WTC11 (cell line): ENCODE results near the gene ARL15. TPM values are rescaled to one million over a fixed set of nuclear protein-coding genes. Genes with fewer than 3 reads are reported as not detected.

Experiments used
- ATAC-seq: fragments of 200-7000 bp; cut with Tn5 transposase; 2 replicates; pipeline ENCODE4 v1.10.0; 2021; ENCODE audit warnings: mild to moderate bottlenecking, moderate library complexity
- CTCF ChIA-PET: fragments of 300-600 bp; sonication (Branson Sonifier 250); formaldehyde crosslinking; loops from one replicate; lab custom pipeline; 2021; ENCODE audit warnings: antibody characterized with exemption; lab: Charles Lee
- POLR2A ChIA-PET: fragments of 350-600 bp; sonication (Branson Sonifier 250); formaldehyde crosslinking; loops from one replicate; lab custom pipeline; 2021; ENCODE audit warnings: antibody characterized with exemption; lab: Charles Lee
- DNase-seq: peaks from one replicate; pipeline ENCODE4 v3.0.0; 2021; ENCODE audit warnings: low spot score
- H3K27ac Mint-ChIP-seq: 2 replicates; pipeline ENCODE4 v1.8.0; 2021; ENCODE audit warnings: mixed read lengths
- H3K27me3 Mint-ChIP-seq: 2 replicates; pipeline ENCODE4 v1.8.0; 2021; ENCODE audit warnings: low read depth, mild to moderate bottlenecking, moderate library complexity, mixed read lengths
- H3K36me3 Mint-ChIP-seq: 2 replicates; pipeline ENCODE4 v1.8.0; 2021; ENCODE audit warnings: mixed read lengths
- H3K4me1 Mint-ChIP-seq: 2 replicates; pipeline ENCODE4 v1.8.0; 2022; ENCODE audit warnings: mixed read lengths
- H3K4me3 Mint-ChIP-seq: 2 replicates; pipeline ENCODE4 v1.8.0; 2021; ENCODE audit warnings: mild to moderate bottlenecking, moderate library complexity, mixed read lengths
- H3K9me3 Mint-ChIP-seq: 2 replicates; pipeline ENCODE4 v1.8.0; 2021; ENCODE audit warnings: mixed read lengths
- CBFB ChIP-seq: sonication (generic); formaldehyde crosslinking; IDR thresholded peaks from 2 replicates; pipeline ENCODE4 v1.8.1; 2022; ENCODE audit warnings: mild to moderate bottlenecking, low read depth, missing genetic modification reagents
- EMX1 ChIP-seq: fragments of 250-450 bp; sonication (Bioruptor Pico); IDR thresholded peaks from 2 replicates; pipeline ENCODE4 v1.8.0; 2021; ENCODE audit warnings: mild to moderate bottlenecking
- ETV6 ChIP-seq: sonication (generic); formaldehyde crosslinking; IDR thresholded peaks from 2 replicates; pipeline ENCODE4 v1.8.1; 2022; ENCODE audit warnings: mild to moderate bottlenecking, missing genetic modification reagents
- FOXP1 ChIP-seq: sonication (generic); formaldehyde crosslinking; IDR thresholded peaks from 2 replicates; pipeline ENCODE4 v1.8.0; 2022; ENCODE audit warnings: missing genetic modification reagents, mild to moderate bottlenecking, moderate library complexity, borderline replicate concordance
- HMGA2 ChIP-seq: fragments of 250-450 bp; sonication (Bioruptor Pico); IDR thresholded peaks from 2 replicates; pipeline ENCODE4 v1.4.0; 2021; ENCODE audit warnings: mild to moderate bottlenecking, moderate library complexity
- JAZF1 ChIP-seq: fragments of 250-450 bp; sonication (Bioruptor Pico); IDR thresholded peaks from 2 replicates; pipeline ENCODE4 v1.9.0; 2021; ENCODE audit warnings: moderate library complexity, mild to moderate bottlenecking, inconsistent platforms
- KAT7 ChIP-seq: sonication (generic); formaldehyde crosslinking; IDR thresholded peaks from 2 replicates; pipeline ENCODE4 v1.8.1; 2023; ENCODE audit warnings: missing genetic modification reagents, mild to moderate bottlenecking, borderline replicate concordance
- NFATC4 ChIP-seq: fragments of 250-450 bp; sonication (Bioruptor Pico); IDR thresholded peaks from 2 replicates; pipeline ENCODE4 v1.9.0; 2021; ENCODE audit warnings: mild to moderate bottlenecking
- NR1H2 ChIP-seq: sonication (generic); formaldehyde crosslinking; IDR thresholded peaks from 2 replicates; pipeline ENCODE4 v1.9.0; 2021; ENCODE audit warnings: mild to moderate bottlenecking, moderate library complexity, missing genetic modification reagents
- SP1 ChIP-seq: sonication (generic); formaldehyde crosslinking; conservative IDR thresholded peaks from 2 replicates; pipeline ENCODE4 v1.8.1; 2022; ENCODE audit warnings: missing genetic modification reagents
- ZNF138 ChIP-seq: sonication (generic); formaldehyde crosslinking; conservative IDR thresholded peaks from 2 replicates; pipeline ENCODE4 v1.8.1; 2022; ENCODE audit warnings: mild to moderate bottlenecking, moderate library complexity, missing genetic modification reagents
- ZNF317 ChIP-seq: sonication (generic); formaldehyde crosslinking; IDR thresholded peaks from 2 replicates; pipeline ENCODE4 v1.8.1; 2023; ENCODE audit warnings: low read depth, mild to moderate bottlenecking, moderate library complexity, missing genetic modification reagents, borderline replicate concordance
- ZNF416 ChIP-seq: fragments of 250-450 bp; sonication (Bioruptor Pico); IDR thresholded peaks from 2 replicates; pipeline ENCODE4 v1.9.0; 2021; ENCODE audit warnings: mild to moderate bottlenecking, inconsistent platforms
- ZNF423 ChIP-seq: fragments of 250-450 bp; sonication (Bioruptor Pico); IDR thresholded peaks from 2 replicates; pipeline ENCODE4 v2.1.2; 2022; ENCODE audit warnings: mild to moderate bottlenecking, moderate library complexity
- total RNA-seq: library from RNA; stranded (reverse); gene quantifications from 3 replicates; pipeline ENCODE4 v1.2.3, GENCODE V29; 2021
- TF ChIP-seq, protein P1 (sequence below): sonication (generic); formaldehyde crosslinking; conservative IDR thresholded peaks from 2 replicates; pipeline ENCODE4 v1.8.1; 2022; ENCODE audit warnings: mild to moderate bottlenecking, missing genetic modification reagents
- TF ChIP-seq, protein P2 (sequence below): sonication (generic); formaldehyde crosslinking; IDR thresholded peaks from 2 replicates; pipeline ENCODE4 v1.8.0; 2023; ENCODE audit warnings: missing genetic modification reagents
- TF ChIP-seq, protein P3 (sequence below): fragments of 250-450 bp; sonication (Bioruptor Pico); IDR thresholded peaks from 2 replicates; pipeline ENCODE4 v1.9.0; 2021; ENCODE audit warnings: mild to moderate bottlenecking, borderline replicate concordance
- TF ChIP-seq, protein P4 (sequence below): sonication (generic); formaldehyde crosslinking; IDR thresholded peaks from 2 replicates; pipeline ENCODE4 v1.8.1; 2023; ENCODE audit warnings: mild to moderate bottlenecking, missing genetic modification reagents, moderate library complexity
- TF ChIP-seq, protein P5 (sequence below): fragments of 250-450 bp; sonication (Bioruptor Pico); conservative IDR thresholded peaks from 2 replicates; pipeline ENCODE4 v1.9.0; 2021; ENCODE audit warnings: mild to moderate bottlenecking
- TF ChIP-seq, protein P6 (sequence below): sonication (generic); formaldehyde crosslinking; IDR thresholded peaks from 2 replicates; pipeline ENCODE4 v1.8.1; 2023; ENCODE audit warnings: mild to moderate bottlenecking, missing genetic modification reagents

Gene ARL15
- total RNA-seq, 1 experiment from 2014 or later, result 20.1 TPM

DNA sequence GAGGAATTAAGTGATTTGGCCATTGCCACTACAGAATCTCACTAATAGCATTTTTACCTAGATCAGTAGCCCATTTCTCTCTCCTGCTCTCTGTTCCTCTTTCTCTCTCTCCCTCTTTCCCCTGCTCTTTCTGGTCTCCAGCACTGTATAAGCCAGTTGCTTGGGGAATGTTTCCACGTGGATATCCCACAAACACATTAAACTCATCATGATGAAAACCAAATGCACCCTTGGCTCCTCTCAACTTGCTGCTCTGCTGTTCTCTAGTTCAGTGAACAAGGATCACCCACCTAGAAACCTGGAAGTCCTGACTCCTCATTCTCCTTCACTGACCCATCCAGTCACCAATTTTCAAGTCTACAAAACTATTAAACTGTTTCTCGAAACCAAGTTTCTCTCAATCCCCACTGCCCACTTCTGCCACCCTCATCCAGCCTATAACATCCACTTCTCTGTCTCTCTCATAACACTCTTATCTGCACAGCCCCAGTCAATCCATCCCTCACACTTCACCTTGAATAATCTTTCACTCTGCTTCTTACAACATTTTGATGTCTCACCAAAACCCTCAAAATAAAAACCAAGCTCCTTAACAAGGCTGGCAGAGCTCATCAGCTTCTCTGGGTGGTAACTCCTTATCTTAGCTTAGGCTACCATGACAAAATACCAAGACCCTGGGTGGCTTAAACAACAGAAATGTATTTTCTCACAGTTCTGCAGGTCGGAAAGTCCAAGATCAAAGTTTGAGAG is 79.3 kb downstream of the ARL15 start:
- TF ChIP-seq, protein P1, sequence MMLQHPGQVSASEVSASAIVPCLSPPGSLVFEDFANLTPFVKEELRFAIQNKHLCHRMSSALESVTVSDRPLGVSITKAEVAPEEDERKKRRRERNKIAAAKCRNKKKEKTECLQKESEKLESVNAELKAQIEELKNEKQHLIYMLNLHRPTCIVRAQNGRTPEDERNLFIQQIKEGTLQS (CRISPR knock-in tag), result no peak
- TF ChIP-seq KAT7 (CRISPR knock-in tag) (no peak), JAZF1 (CRISPR knock-in tag) (no peak), ZNF416 (no peak), HMGA2 (no peak), ETV6 (CRISPR knock-in tag) (no peak), ZNF138 (CRISPR knock-in tag) (no peak), NFATC4 (no peak), NR1H2 (CRISPR knock-in tag) (no peak), SP1 (no peak), ZNF317 (CRISPR knock-in tag) (no peak), FOXP1 (no peak), CBFB (CRISPR knock-in tag) (no peak), EMX1 (CRISPR knock-in tag) (no peak), ZNF423 (CRISPR knock-in tag) (no peak)
- TF ChIP-seq, protein P2, sequence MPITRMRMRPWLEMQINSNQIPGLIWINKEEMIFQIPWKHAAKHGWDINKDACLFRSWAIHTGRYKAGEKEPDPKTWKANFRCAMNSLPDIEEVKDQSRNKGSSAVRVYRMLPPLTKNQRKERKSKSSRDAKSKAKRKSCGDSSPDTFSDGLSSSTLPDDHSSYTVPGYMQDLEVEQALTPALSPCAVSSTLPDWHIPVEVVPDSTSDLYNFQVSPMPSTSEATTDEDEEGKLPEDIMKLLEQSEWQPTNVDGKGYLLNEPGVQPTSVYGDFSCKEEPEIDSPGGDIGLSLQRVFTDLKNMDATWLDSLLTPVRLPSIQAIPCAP (CRISPR knock-in tag), result no peak
- TF ChIP-seq, protein P3, sequence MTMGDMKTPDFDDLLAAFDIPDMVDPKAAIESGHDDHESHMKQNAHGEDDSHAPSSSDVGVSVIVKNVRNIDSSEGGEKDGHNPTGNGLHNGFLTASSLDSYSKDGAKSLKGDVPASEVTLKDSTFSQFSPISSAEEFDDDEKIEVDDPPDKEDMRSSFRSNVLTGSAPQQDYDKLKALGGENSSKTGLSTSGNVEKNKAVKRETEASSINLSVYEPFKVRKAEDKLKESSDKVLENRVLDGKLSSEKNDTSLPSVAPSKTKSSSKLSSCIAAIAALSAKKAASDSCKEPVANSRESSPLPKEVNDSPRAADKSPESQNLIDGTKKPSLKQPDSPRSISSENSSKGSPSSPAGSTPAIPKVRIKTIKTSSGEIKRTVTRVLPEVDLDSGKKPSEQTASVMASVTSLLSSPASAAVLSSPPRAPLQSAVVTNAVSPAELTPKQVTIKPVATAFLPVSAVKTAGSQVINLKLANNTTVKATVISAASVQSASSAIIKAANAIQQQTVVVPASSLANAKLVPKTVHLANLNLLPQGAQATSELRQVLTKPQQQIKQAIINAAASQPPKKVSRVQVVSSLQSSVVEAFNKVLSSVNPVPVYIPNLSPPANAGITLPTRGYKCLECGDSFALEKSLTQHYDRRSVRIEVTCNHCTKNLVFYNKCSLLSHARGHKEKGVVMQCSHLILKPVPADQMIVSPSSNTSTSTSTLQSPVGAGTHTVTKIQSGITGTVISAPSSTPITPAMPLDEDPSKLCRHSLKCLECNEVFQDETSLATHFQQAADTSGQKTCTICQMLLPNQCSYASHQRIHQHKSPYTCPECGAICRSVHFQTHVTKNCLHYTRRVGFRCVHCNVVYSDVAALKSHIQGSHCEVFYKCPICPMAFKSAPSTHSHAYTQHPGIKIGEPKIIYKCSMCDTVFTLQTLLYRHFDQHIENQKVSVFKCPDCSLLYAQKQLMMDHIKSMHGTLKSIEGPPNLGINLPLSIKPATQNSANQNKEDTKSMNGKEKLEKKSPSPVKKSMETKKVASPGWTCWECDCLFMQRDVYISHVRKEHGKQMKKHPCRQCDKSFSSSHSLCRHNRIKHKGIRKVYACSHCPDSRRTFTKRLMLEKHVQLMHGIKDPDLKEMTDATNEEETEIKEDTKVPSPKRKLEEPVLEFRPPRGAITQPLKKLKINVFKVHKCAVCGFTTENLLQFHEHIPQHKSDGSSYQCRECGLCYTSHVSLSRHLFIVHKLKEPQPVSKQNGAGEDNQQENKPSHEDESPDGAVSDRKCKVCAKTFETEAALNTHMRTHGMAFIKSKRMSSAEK (CRISPR knock-in tag), result no peak
- TF ChIP-seq, protein P4, sequence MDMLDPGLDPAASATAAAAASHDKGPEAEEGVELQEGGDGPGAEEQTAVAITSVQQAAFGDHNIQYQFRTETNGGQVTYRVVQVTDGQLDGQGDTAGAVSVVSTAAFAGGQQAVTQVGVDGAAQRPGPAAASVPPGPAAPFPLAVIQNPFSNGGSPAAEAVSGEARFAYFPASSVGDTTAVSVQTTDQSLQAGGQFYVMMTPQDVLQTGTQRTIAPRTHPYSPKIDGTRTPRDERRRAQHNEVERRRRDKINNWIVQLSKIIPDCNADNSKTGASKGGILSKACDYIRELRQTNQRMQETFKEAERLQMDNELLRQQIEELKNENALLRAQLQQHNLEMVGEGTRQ (CRISPR knock-in tag), result no peak
- TF ChIP-seq, protein P5, sequence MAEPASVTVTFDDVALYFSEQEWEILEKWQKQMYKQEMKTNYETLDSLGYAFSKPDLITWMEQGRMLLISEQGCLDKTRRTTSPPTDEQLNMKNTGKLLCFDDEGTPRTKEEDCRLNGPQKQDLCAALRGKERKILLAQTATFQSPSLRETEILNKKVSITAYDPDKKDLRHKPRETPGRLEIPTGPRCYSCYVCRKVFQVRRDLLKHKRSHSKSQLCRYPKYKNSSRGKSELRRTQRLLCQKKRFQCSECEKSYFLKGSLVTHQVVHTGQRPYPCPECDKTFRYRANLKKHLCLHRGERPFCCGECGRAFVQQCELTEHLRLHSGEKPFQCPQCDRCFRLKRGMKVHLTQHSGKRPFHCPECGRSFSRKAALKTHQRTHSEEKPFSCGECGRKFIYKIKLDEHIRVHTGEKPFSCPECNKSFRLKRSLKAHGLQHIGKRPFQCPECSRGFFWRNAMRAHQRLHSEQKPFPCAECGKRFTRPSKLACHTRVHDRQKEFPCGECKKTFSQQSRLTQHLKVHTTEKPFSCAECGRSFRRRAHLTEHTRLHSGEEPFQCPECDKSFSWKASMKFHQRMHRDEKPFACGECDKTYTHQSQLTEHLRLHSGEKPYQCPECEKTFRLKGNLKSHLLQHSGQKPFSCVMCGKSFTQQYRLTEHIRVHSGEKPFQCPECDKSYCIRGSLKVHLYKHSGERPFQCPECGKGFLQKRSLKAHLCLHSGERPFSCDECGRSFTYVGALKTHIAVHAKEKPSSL, result no peak
- TF ChIP-seq, protein P6, sequence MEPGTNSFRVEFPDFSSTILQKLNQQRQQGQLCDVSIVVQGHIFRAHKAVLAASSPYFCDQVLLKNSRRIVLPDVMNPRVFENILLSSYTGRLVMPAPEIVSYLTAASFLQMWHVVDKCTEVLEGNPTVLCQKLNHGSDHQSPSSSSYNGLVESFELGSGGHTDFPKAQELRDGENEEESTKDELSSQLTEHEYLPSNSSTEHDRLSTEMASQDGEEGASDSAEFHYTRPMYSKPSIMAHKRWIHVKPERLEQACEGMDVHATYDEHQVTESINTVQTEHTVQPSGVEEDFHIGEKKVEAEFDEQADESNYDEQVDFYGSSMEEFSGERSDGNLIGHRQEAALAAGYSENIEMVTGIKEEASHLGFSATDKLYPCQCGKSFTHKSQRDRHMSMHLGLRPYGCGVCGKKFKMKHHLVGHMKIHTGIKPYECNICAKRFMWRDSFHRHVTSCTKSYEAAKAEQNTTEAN (CRISPR knock-in tag), result no peak
- H3K9me3 Mint-ChIP-seq, result no peaks in the 10 kb centered on the region
- ATAC-seq (no peak), DNase-seq (no peak)
- POLR2A ChIA-PET, result no interaction called here
- no peaks in the 10 kb centered on the region for H3K36me3 Mint-ChIP-seq
- CTCF ChIA-PET, result interaction anchor here (0.6 kb wide), 1 partner anchor 804 kb away, joined by 3 read pairs; no protein-coding TSS in a partner anchor
- H3K27me3 Mint-ChIP-seq, result no peaks in the 10 kb centered on the region
- no peak overlapping the region for H3K27ac Mint-ChIP-seq
- no peak overlapping the region for H3K4me3 Mint-ChIP-seq
- peaks cover 5% of the 10 kb centered on the region for H3K4me1 Mint-ChIP-seq
